ENCODE data around the gene COL5A1.

Gene COL5A1

DNA sequence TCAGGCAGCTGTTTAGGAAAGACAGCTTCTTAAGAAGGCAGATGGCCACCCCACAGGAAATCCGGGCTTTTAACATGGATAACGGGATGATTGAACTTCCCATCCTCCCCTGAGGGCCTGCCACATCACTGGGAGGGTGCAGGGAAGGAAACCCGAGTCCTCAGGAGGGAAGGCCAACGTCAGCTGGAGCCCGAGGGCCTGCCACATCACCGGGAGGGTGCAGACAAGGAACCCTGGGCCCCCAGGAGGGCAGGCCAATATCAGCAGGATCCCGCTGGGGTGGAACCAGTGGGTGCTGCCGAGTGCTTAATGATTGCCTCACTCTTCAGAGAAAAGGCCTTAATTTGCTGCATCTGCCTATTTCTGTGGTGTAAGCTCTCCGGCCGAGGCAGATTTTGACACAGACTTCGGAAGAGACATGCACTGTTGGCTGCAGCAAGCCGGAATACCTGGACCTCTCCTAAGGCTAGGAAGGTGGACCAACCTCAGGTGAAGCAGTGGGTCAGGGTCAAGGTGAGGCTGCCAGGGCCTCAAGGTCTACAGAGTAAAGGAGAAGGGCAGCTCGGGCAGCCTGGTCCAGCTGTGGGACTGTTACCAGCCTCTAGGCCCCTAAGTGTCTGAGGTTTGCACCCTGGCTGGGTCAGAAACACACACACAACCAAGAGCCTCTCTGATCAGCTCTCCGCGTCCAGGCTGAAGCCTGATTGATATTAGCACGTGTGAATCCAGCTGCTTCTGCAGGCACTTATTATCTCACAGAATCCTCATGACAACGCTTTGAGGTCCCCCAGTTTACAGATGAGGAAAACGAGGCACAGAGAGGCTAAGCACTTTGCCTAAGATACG lies 14.8 kb upstream of the COL5A1 start:
- DNase-seq (ENCODE audit: low read depth), result no peak

DNA sequence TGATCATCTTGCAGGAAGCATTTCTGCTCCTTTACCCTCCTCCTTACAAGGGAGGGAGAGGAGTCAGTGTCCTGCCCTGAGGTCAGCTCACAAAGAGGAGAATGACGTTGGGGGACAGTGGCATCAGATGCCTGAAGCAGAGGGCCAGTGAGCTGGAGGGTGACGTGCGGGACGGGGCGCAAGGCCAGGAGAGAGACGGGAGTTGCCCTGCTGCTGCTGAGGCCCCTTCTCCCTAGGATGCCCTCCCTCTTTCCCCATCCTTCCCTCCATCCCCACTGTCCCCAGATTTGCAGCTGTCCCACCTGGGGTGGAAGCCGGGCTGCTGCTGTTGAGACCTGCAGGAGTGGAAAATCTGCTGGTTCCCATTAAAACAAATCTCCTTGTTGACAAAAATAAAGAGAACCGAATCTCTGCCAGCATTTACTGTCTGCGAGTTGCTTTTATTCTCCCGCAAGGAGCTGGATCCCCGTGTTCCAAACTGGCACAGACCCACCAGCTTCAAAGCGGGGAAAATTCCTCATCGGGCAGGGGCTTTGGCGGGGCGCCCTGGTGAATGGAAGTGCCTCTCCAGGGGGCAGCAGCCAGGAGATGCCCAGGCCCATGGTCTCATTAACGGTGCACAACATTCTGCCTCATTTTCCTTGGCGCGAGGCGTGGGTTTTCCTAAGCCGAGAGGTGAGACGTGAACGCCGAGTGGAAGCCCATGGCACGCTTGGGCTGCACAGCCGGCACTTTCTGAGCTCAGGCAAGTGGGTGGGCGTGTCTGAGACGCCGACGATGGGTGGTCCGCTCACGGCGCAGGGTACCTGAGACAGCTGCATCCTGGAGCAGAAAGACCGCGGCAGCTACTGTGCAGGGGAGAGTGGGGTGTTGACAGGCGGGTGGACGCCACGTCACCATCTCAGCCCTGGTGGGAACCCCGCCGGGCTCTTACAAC lies 13.9 kb upstream of the COL5A1 start:
- DNase-seq (ENCODE audit: low read depth), result no peak

- no peak for DNase-seq (ENCODE audit: low read depth)
These were observed 13.3 kb upstream of the COL5A1 start for GRCh38 chr9:134628354-134628736.

DNA sequence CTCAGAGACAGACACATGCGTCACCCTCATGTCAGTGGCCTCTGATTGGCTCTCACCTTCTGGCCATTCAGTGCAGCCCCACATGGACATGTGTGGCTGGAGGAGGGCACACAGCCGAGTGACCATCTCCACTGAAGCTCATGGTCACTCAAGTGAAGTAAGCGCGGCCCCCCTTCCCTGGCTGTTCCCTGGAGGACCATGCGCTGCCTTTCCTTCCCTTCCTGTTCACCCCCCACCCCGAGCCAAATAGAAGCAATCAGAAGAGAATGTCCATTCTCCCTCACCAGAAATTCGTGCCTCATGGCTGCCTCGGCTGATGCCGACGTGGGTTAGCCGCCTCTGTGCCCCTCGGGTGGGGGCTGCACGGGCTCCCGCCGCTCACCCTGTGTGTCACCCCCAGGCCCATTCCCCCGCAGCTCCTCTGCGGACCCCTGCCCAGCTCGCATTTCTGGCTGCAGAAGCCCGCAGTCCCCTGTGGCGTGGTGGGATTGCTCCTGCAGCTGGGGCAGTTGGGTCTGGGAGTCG lies 12.5 kb upstream of the COL5A1 start:
- no peak for DNase-seq (ENCODE audit: low read depth)

DNA sequence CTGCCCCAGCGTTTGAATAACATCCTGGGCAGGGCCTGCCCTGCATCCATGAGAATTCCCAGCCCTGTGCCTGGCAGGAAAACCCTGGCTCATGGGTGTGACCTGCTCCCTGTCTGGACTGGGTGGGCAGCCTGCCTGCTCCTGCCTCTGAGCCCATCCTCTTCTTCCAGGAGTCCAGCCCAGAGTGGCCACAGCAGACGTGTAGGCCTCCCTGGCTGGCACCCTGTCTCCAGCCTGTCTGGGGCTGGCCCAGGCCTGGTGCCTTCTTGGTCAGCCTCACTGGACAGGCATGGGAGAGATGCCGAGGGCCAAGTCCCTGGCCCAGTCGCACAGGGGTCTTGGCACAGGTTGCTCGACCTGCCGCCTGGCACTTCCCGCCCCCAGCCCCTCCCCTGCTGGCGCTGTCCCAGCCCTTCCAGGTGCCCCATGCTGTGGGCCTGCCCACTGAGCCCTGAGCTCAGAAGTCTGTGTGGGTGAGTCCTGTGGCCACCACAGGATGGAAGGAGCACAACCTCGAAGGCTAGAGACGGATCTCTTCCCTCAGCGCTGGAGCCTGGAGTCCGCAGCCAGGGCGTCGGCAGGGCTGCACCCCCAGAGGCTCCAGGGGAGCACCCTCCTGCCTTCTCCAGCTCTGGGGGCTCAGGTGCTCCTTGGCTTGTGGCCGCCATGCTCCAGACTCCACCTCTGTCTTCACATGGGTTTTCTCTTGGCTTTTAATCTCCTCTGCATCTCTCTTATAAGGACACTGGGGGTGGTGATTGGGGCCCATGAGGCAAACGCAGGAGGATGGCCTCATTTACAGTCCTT lies 11.8 kb upstream of the COL5A1 start:
- DNase-seq (ENCODE audit: low read depth), result no peak

DNA sequence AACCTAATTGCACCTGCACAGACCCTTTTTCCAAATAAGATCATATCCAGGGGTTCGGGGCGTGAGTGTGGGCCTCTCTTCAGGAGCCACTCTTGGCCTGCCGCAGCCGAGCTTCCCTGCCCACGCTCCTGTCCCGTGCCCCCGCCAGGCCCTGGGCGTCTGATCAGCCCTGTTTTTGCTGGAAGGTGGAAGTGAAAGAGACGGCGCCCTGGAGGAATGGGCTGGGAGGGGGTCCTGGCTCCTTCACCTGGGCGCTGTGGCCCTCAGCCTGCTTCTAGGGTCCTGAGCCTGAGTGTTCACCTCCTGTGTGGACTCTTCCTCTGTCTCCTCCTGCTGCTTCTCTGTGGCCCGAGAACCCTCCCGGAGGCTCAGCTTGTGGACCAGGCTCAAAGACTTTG lies 11.2 kb upstream of the COL5A1 start:
- no peak for DNase-seq (ENCODE audit: low read depth)

- no peak for DNase-seq (ENCODE audit: low read depth)
These were observed 10.7 kb upstream of the COL5A1 start for GRCh38 chr9:134630861-134631260.

DNA sequence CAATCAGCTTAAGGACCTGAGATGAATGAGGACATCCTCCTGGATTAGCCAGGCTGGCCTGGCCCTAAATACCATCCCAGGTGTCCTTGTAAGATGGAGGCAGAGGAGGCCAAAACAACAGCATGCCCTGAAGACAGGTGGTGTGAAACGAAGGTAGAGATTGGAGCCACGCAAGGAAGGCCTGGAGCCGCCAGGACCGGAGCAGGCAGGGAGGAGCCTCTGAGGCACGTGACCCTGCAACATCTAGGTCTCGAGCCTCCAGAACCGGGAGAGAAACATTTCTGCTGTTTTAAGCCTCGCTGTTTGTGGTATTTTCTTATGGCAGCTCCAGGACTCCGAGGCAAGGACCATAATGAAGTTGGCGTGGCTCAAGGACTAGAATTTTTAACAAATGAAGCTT lies 9.7 kb upstream of the COL5A1 start:
- DNase-seq (ENCODE audit: low read depth), result no peak

- no peak for DNase-seq (ENCODE audit: low read depth)
These were observed 9.3 kb upstream of the COL5A1 start for GRCh38 chr9:134632329-134632728.

DNA sequence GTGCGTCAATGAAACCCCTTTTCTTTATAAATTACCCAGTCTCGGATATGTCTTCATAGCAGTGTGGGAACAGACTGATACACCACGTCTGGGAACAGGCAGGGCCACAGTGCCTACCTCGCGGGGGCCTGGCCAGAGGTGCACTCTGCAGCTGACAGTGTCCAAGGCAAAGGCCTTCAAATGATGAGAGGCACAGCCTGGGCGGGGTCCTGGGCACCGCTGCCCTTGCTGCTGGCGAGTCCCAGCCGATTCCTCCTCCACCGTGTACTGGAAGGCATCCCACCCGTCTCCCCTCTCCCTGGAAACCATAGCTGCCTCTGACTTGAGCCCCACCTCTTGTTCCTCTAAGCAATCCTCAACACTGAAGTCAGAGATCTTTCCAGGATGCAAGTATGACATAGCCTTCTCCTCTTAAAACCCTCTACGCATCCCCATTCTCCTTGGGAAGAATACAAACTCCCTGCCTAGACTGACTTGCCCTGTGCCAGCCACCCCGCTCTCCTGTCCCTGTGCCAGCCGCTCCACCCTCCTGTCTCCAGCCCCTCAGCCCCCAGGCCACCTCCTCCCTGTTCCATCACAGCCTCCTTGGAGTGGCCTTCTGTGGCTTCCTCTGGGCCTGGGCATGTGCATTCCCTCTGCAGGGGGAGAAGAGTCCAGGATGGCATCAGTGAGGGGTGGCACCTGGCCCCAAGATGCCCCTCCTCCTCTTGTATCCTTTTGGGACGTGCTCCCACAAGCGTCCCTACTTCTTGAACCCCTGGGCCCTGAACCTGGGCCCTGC lies 8.1 kb upstream of the COL5A1 start:
- DNase-seq (ENCODE audit: low read depth), result no peak

DNA sequence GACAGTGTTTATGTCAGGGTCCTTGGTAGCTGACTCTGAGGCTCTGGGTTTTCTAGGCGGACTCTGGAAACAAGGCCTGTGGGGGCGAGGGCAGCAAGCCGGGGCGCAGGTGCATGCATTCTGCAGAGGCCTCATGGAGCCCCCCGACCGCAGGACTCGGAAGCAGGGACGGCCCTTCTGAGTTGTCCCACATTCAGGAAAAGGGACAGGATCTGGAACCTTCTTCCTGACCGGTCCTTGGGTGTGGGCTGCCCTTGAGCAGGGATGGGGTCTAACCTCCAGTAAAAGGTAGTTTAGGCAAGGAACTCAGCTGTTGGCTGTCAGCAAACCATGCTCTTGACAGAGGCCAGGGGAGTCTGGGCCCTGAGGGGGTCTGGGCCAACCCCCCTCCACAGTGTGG lies 7.4 kb upstream of the COL5A1 start:
- no peak for DNase-seq (ENCODE audit: low read depth)

GRCh38 chr9:134634667-134635230 lies 6.9 kb upstream of the COL5A1 start:
- no peak for DNase-seq (ENCODE audit: low read depth)

- DNase-seq (ENCODE audit: low read depth), result no peak
These were observed 6.1 kb upstream of the COL5A1 start for GRCh38 chr9:134635351-134636148.

- DNase-seq (ENCODE audit: low read depth), result no peak
These were observed 5.5 kb upstream of the COL5A1 start for GRCh38 chr9:134636149-134636507.

GRCh38 chr9:134637241-134637640 lies 4.4 kb upstream of the COL5A1 start:
- no peak for DNase-seq (ENCODE audit: low read depth)

GRCh38 chr9:134637696-134638501 lies 3.7 kb upstream of the COL5A1 start:
- DNase-seq (ENCODE audit: low read depth), result no peak

GRCh38 chr9:134638502-134639090 lies 3.0 kb upstream of the COL5A1 start:
- no peak for DNase-seq (ENCODE audit: low read depth)

DNA sequence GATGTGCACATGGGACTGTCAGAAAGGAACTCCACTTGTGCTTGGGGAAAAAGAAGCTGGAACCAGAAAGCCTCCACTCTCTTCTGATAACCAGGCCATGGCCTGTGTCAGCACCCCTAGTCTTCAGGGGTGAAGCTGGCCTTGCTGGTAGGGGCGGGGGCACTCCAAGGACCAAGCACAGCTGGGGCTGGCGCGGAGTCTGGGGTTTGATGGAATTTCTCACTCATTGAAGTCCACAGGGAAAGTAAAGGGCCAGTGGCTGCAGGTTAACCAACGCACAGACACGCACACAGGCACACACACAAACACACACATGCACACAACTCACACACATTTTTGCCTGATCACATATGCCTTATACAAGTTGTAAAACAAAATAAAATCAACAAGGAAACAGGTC lies 1.6 kb upstream of the COL5A1 start:
- DNase-seq (ENCODE audit: low read depth), result no peak
